NT2/D1 (cell line): Measurements from ENCODE around the gene HHIPL1.

Source experiments
- SUZ12 ChIP-seq: IDR thresholded peaks from 2 replicates; pipeline ENCODE4 v1.6.1; 2011; ENCODE audit not compliant: insufficient read length, insufficient read depth; ENCODE audit errors: extremely low read depth
- YY1 ChIP-seq: IDR thresholded peaks from 2 replicates; pipeline ENCODE4 v1.6.1; 2011; ENCODE audit not compliant: insufficient read length, insufficient read depth

DNA sequence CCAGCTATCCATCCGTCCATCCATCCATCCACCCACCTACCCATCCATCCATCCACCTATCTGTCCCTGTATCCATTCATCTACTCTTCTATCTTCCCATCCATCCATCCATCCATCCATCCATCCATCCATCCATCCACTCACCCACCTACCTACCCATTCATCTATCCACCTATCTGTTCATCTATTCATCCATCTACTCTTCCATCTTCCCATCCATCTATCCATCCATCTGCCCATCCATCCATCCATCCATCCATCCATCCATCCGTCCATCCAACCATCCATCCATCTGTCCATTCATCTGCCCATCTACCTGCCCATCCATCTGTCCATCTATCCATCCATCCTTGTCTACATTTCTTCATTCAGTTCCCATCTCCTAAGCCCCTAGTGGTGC lies 17.8 kb upstream of the HHIPL1 start:
- no peak for TF ChIP-seq SUZ12
- no peak for TF ChIP-seq YY1
